Muscle layer of duodenum (tissue), 2 donors: Measurements from ENCODE around the gene NR6A1.

ENCODE experiments used
- H3K27ac ChIP-seq: one replicate; pipeline ENCODE4 v1.7.0; 2013; ENCODE audit warnings: mild to moderate bottlenecking, low read length
- H3K27me3 ChIP-seq: one replicate; pipeline ENCODE4 v1.7.0; 2013; ENCODE audit warnings: low read depth, mild to moderate bottlenecking, control low read depth, low read length
- H3K36me3 ChIP-seq, 2 donors: one replicate each; pipeline ENCODE4 v1.7.0; 2013; ENCODE audit warnings: low read length in 2 of 2, control low read depth in 1 of 2, mild to moderate bottlenecking in 1 of 2; ENCODE audit not compliant: insufficient read depth in 2 of 2, control insufficient read depth in 1 of 2
- H3K4me1 ChIP-seq, 2 donors: one replicate each; pipeline ENCODE4 v1.7.0; 2013; ENCODE audit warnings: low read length in 2 of 2, mild to moderate bottlenecking in 2 of 2, control low read depth in 1 of 2, moderate library complexity in 1 of 2; ENCODE audit not compliant: insufficient read depth in 2 of 2, control insufficient read depth in 1 of 2
- H3K4me3 ChIP-seq, 2 donors: one replicate each; pipeline ENCODE4 v1.7.0; 2013; ENCODE audit warnings: low read length in 2 of 2, low read depth in 1 of 2, mild to moderate bottlenecking in 1 of 2
- H3K9me3 ChIP-seq, 2 donors: one replicate each; pipeline ENCODE4 v1.7.0; 2013; ENCODE audit warnings: low read length in 2 of 2, control low read depth in 1 of 2, mild to moderate bottlenecking in 1 of 2; ENCODE audit not compliant: control insufficient read depth in 1 of 2
- donor health status: healthy.

The NR6A1 gene

DNA sequence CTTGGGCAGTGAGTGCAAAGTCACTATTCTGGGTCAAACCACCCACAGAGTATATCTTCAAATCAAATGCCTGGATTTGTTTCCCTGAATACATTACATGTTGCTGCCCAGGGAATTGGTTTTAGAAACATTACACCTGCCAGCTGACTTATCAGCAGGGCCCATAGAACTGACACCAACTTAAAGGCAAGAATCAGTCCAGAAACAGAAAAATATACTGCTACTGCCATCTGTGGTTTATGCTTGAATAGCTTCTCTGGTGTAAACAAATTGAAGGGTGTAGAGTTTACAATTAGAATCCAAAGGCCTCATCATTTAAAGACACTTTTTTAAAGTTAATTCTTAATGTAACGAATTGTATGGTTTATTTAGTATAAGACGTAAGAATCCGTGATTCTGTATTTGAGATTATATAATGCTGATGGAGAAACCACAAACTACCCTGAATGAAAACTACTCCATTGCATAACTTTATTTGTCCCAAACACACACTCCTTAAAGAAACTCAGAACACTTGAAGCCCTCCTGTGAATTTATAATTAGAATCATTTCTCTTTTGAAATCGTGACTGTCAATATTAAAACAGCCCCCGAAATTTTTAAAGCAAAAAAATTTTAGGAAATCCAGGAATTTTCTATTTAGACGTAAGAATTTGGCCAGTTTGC, 6.2 kb downstream of the NR6A1 start:
- Histone ChIP-seq H3K4me3 (no peak overlapping the region), H3K9me3 (no peaks in the 10 kb centered on the region), H3K27me3 (no peaks in the 10 kb centered on the region), H3K36me3 (no peaks in the 10 kb centered on the region), H3K4me1 (peaks cover 0 to 14% of the 10 kb centered on the region in 2 donors), H3K27ac (no peak overlapping the region)

DNA sequence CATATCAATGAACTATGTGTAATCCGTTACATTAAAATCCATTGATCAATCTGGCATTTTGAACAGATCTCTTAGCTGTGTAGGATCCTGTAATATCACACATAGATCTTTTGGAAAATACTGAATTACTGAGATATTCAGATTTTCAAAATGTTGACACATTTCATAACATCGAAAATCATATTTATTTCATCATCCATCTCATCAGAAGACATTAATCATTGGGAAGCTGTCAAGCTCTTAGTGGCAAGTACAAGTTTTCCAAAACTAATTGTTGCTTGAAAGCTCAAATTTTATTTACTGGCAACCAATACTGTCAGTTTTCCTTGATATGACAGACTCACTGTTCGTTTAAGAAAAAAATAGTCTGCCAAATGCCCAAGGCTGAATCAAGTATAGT, 8.5 kb downstream of the NR6A1 start:
- H3K27me3 ChIP-seq, result no peaks in the 10 kb centered on the region
- H3K27ac ChIP-seq, result no peak overlapping the region
- no peak overlapping the region for H3K4me3 ChIP-seq
- no peaks in the 10 kb centered on the region for H3K9me3 ChIP-seq
- peaks cover 0 to 10% of the 10 kb centered on the region in 2 donors for H3K4me1 ChIP-seq
- H3K36me3 ChIP-seq, result no peaks in the 10 kb centered on the region

DNA sequence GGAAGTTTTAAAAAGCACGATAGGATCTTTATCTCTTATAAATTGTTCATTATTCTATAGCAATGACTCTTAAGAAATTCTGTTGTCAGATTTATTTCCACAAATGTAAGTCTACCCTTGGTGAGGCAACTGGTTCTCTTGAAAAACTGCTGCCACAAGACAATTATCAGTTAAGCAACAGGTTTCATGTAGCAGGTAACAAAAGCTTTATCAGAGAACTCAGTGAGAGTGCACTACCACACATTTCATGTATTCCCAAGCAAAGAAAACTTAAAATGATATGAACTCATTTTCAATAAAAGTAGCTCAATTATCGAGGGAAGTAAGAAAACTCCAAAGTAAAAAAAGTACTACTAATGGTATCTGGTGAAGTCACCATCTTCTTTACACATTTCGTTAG, 9.4 kb downstream of the NR6A1 start:
- peaks cover 0 to 6% of the 10 kb centered on the region in 2 donors for H3K4me1 ChIP-seq
- H3K27ac ChIP-seq, result no peak overlapping the region
- H3K4me3 ChIP-seq, result no peak overlapping the region
- no peaks in the 10 kb centered on the region for H3K27me3 ChIP-seq
- no peaks in the 10 kb centered on the region for H3K9me3 ChIP-seq
- H3K36me3 ChIP-seq, result no peaks in the 10 kb centered on the region

DNA sequence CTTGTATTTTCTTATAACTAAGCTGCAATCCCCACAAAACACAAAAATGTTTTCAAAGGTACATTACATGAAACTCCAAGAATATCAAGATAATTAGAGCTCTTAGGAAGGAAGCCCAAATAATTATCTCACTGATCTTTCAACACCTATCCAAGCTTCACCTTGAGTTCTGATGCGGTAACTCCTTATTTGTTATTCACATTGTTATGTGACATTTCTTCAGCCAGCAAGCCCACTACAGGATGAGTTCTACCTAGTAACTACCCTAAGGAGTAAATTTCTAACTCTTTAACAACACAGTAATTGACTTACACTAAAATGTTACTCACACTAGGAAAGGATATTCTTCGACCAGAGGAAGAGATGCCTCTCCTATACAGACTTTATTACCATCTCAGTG, 9.9 kb downstream of the NR6A1 start:
- no peaks in the 10 kb centered on the region for H3K36me3 ChIP-seq
- H3K9me3 ChIP-seq, result no peaks in the 10 kb centered on the region
- H3K27me3 ChIP-seq, result no peaks in the 10 kb centered on the region
- H3K27ac ChIP-seq, result no peak overlapping the region
- peaks cover 0 to 6% of the 10 kb centered on the region in 2 donors for H3K4me1 ChIP-seq
- no peak overlapping the region for H3K4me3 ChIP-seq

DNA sequence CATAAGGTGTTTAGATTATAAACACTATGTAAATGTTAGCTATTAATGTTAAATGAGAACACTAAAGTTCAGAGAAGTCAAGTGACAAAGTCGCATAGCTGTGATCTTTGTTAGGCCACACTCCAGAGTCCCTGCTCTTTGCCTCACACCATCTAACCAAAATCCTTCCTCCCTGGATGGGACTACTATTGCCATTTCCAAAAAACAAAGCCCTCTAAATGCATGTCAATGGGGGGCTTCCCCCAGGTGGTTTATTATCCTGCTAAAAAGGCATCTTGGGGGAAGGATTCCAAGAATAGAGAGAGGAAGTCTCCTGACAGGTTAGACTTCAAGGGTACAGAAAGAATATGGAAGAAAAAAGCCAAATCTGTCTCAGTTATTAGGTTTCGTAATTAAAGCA, 10.4 kb downstream of the NR6A1 start:
- no peak overlapping the region for H3K27ac ChIP-seq
- H3K4me1 ChIP-seq, result peaks cover 0 to 6% of the 10 kb centered on the region in 2 donors
- H3K27me3 ChIP-seq, result no peaks in the 10 kb centered on the region
- no peaks in the 10 kb centered on the region for H3K36me3 ChIP-seq
- no peak overlapping the region for H3K4me3 ChIP-seq
- H3K9me3 ChIP-seq, result no peaks in the 10 kb centered on the region

DNA sequence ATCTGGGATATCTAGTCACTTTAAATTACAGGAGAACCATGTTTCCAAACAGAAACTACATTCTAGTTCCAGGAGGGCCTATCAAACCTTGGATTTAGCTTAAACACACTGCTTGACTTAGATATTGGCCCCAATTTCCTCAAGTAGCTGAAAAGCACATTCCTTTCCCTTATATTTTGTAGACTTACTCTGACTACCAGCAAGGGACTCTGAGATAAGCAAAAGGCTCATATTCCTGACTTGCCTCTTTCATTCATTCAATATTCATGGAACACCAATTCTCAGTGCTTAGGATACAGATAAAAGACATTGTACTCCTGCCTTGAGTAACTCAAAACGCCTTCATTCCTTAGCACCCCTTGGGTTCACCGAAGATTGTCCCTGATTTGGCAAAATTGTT, 11.8 kb downstream of the NR6A1 start:
- H3K4me1 ChIP-seq, result peaks cover 0 to 6% of the 10 kb centered on the region in 2 donors

DNA sequence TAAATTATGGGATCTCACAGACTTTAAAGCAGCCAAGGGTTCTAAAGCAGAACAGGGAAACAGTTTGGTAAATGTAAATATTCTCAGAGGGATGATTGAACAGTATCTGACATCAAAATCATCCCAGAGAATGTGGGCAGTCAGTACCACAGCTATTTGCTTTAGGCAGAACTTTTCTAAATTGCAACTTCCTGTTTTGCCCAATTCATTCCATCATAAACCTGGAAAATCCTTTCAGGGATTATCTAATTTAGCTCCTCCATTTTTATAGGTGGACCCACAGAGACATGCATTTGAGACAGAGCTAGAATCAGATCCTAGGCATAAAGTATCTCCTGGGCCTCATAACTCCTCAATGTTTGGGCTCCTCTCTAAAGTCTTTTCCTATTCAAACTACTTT, 12.4 kb downstream of the NR6A1 start:
- Histone ChIP-seq H3K27ac (no peak overlapping the region), H3K36me3 (no peaks in the 10 kb centered on the region), H3K4me3 (no peak overlapping the region), H3K4me1 (peaks cover 0 to 6% of the 10 kb centered on the region in 2 donors), H3K27me3 (no peaks in the 10 kb centered on the region), H3K9me3 (no peaks in the 10 kb centered on the region)

More for the DNA sequence above, 11.8 kb downstream of the NR6A1 start:
- no peaks in the 10 kb centered on the region for H3K9me3 ChIP-seq
- H3K4me3 ChIP-seq, result no peak overlapping the region
- H3K27me3 ChIP-seq, result no peaks in the 10 kb centered on the region
- H3K27ac ChIP-seq, result no peak overlapping the region
- H3K36me3 ChIP-seq, result no peaks in the 10 kb centered on the region

DNA sequence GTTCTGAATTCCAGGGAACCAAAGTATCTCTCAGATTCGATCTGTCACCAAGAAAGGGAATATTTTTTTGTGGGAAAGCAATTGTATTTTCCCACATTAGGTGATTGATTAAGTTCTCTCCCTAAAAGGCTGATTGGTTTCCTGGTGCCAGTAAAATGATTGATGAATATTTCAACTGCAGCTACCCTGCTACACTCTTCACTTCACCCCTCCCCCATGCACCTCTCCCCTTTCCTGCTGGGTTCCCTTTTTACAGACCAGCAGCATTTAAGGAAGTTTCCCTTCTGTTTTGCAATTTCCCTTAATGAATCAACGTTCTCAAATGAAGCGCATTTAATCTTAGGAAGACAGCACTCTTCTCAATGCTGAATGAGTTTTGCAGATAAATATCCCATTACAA, 13.1 kb downstream of the NR6A1 start:
- Histone ChIP-seq H3K36me3 (no peaks in the 10 kb centered on the region), H3K9me3 (no peaks in the 10 kb centered on the region), H3K4me1 (peaks cover 0 to 6% of the 10 kb centered on the region in 2 donors), H3K4me3 (peak overlapping the region; percentile 2 to 8), H3K27me3 (no peaks in the 10 kb centered on the region), H3K27ac (no peak overlapping the region)

DNA sequence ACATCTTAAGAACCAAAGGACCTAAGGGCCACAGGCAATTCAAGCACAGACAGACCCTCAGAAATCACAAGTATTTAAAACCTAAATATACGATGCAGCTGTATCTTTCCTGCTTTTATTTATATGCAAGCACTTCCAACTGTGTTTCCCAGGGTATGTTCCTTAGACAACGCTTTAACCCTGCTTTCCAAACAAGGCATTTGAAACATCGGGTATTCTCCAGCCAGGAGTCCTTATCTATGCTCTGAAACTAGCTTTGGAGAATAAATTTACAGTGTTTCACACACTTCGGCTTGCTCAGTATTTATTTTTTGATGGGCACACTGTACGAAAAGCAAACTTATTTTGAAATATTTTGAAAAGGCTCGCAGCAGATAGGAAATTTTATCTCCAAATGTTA, 13.5 kb downstream of the NR6A1 start:
- peaks cover 0 to 6% of the 10 kb centered on the region in 2 donors for H3K4me1 ChIP-seq
- H3K27ac ChIP-seq, result no peak overlapping the region
- H3K36me3 ChIP-seq, result no peaks in the 10 kb centered on the region
- H3K4me3 ChIP-seq, result peak overlapping the region; percentile 2 to 8
- no peaks in the 10 kb centered on the region for H3K27me3 ChIP-seq
- H3K9me3 ChIP-seq, result no peaks in the 10 kb centered on the region

DNA sequence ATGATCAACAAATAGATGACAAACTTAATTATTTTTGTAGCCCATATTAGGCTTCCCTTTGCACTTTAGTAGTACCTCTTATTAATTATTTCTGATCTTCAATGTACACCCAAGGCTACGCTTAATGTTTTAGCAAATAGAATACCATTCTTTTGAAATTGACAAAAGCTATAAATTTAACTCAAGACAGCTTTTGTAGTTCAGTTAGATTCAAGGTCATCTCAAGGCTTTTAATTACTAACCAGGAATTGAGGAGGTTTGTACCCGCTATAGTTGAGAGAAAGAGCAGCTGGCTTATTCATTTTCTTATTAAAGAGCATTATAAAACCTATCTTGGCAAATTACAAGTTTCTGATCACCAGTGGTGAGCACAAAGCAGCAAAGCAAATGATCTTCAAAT, 15.1 kb downstream of the NR6A1 start:
- H3K27me3 ChIP-seq, result no peaks in the 10 kb centered on the region
- no peak overlapping the region for H3K27ac ChIP-seq
- no peak overlapping the region for H3K4me3 ChIP-seq
- no peaks in the 10 kb centered on the region for H3K9me3 ChIP-seq
- H3K4me1 ChIP-seq, result peaks cover 0 to 6% of the 10 kb centered on the region in 2 donors
- no peaks in the 10 kb centered on the region for H3K36me3 ChIP-seq

DNA sequence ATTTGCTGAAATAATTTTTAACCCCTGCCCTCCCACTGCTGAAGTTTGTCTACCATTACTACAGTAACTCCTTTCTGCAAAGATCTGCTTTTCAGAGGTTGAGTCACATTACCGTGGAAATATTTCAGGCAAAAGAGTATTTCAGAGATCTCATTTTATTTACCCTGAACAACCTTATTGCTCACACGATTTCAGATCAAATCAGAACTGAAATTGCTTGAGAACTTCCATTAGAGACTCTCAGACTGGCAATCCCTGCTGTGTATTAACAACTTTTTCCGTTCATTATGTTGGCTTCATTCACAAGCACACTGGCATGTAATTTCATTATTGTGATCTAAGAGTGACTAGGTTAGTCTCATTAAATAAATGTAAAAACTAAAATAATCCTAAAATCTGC, 16.1 kb downstream of the NR6A1 start:
- Histone ChIP-seq H3K27ac (no peak overlapping the region), H3K4me1 (peaks cover 0 to 6% of the 10 kb centered on the region in 2 donors), H3K4me3 (no peak overlapping the region), H3K9me3 (no peaks in the 10 kb centered on the region), H3K36me3 (no peaks in the 10 kb centered on the region), H3K27me3 (no peaks in the 10 kb centered on the region)

DNA sequence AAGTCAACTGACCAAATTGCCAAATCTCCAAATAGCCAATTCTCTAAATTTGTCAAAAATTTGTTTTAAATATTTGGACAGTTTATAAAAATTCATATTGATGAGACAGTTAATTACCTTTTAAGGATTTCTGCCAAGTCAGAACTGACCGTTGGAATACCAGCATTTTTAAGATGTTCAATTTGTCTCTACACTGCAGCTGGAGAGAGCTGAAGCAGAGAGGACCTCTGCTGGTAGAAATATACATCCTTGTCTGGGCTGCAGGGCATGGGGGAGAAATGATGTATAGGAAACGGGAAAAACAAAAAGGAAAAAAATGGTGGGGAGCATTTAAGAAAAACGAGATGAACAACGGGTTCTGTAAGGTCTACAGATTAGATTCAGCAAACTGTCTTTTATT, 16.8 kb downstream of the NR6A1 start:
- Histone ChIP-seq H3K27me3 (no peaks in the 10 kb centered on the region), H3K36me3 (no peaks in the 10 kb centered on the region), H3K4me3 (no peak overlapping the region), H3K4me1 (peaks cover 0 to 6% of the 10 kb centered on the region in 2 donors), H3K27ac (no peak overlapping the region), H3K9me3 (no peaks in the 10 kb centered on the region)
